ENCODE data around the gene CYP19A1.
A peak's percentile ranks its signal among the peaks of the same experiment; 100 is the strongest.

DNA sequence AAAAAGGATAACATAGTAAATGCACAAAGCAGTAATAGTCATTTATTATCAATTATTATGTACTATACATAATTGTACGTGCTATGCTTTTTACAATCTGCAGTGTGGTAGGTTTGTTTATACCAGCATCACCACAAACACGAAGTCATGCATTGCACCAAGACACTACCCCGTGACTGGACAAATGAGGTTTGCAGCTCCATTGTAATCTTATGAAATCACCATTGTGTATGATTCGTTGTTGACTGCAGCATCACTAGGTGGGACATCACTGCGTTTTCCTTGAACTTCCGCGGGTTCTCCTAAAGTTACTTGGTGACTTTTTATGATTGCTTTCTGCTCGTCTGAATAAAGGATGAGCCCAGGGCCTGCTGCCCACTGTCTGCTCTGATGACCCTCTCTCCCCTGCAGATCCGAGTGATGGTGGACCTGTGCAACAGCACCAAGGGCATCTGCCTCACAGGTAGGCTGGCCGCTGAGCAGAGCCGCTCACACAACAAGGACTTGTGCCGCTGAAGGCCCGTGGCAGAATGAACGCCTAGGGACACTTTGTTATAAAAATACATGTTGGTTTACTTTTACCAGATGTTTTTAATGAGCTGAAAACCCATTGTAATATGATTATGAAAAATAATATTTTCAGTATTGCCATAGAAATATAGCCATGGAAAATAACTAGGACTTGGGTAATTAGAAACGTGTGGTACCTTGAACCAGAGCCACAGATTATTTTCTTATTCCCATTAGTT lies 38.8 kb upstream of the CYP19A1 start:
- TF ChIP-seq EZH2 (IDR thresholded peaks at IDR 0.05; ENCODE audit: insufficient read depth, poor library complexity, severe bottlenecking) (no peak), EZH2phosphoT487 (IDR thresholded peaks at IDR 0.05; ENCODE audit: insufficient read depth, low read depth) (0 out of 2 replicates have a peak, but pooled peaks have one; percentile 36)

Data from GM23248 (cell line).